GM23338 (cell line): ENCODE measurements around the gene CDH4. TPM values are rescaled to one million over a fixed set of nuclear protein-coding genes. Genes with fewer than 3 reads are reported as not detected.

Experiments
- ATAC-seq: fragments of 200-7000 bp; cut with Tn5 transposase; 3 replicates; pipeline ENCODE4 v1.9.1; 2020
- DNase-seq: peaks from one replicate; pipeline ENCODE4 v3.0.0-alpha.2; 2015; ENCODE audit warnings: low spot score
- H2AFZ ChIP-seq: fragments of 200-600 bp; sonication (generic); 2 replicates; pipeline ENCODE4 v1.8.0; 2016; ENCODE audit warnings: antibody characterized with exemption, mild to moderate bottlenecking, moderate library complexity
- H3F3A ChIP-seq: fragments of 200-600 bp; sonication (generic); replicated peaks from 2 replicates; pipeline ENCODE4 v1.8.0; 2017; ENCODE audit warnings: antibody characterized with exemption, mixed run types, low read depth
- H3K27ac ChIP-seq: fragments of 200-600 bp; sonication (generic); 2 replicates; pipeline ENCODE4 v1.6.1; 2016; ENCODE audit warnings: low read depth
- H3K27me3 ChIP-seq: fragments of 200-600 bp; sonication (generic); 2 replicates; pipeline ENCODE4 v1.8.0; 2016; ENCODE audit warnings: mild to moderate bottlenecking, mixed run types, moderate library complexity; ENCODE audit not compliant: insufficient read depth
- H3K36me3 ChIP-seq: fragments of 200-600 bp; sonication (generic); 2 replicates; pipeline ENCODE4 v1.8.0; 2016; ENCODE audit warnings: mild to moderate bottlenecking; ENCODE audit not compliant: insufficient read depth
- H3K4me1 ChIP-seq: fragments of 200-600 bp; sonication (generic); 2 replicates; pipeline ENCODE4 v1.8.0; 2016; ENCODE audit warnings: mild to moderate bottlenecking, moderate library complexity; ENCODE audit not compliant: insufficient read depth
- H3K4me2 ChIP-seq: fragments of 200-600 bp; sonication (generic); 2 replicates; pipeline ENCODE4 v1.7.1; 2017; ENCODE audit warnings: mixed run types
- H3K4me3 ChIP-seq: fragments of 200-600 bp; sonication (generic); 2 replicates; pipeline ENCODE4 v1.6.1; 2016; ENCODE audit warnings: mixed run types
- H3K79me2 ChIP-seq: fragments of 200-600 bp; sonication (generic); replicated peaks from 2 replicates; pipeline ENCODE4 v1.8.0; 2017; ENCODE audit warnings: mild to moderate bottlenecking; ENCODE audit not compliant: insufficient read depth
- H3K9me2 ChIP-seq: fragments of 200-600 bp; sonication (generic); 2 replicates; pipeline ENCODE4 v1.8.0; 2017; ENCODE audit not compliant: insufficient read depth
- H4K20me1 ChIP-seq: fragments of 200-600 bp; sonication (generic); replicated peaks from 2 replicates; pipeline ENCODE4 v1.8.0; 2017; ENCODE audit warnings: mild to moderate bottlenecking; ENCODE audit not compliant: insufficient read depth
- H3K27ac Mint-ChIP-seq: 2 replicates; pipeline ENCODE4 v1.8.0; 2020; ENCODE audit warnings: inconsistent platforms, mild to moderate bottlenecking, moderate library complexity, mixed read lengths
- H3K27me3 Mint-ChIP-seq: 3 replicates; pipeline ENCODE4 v1.8.0; 2022; ENCODE audit warnings: low read depth, mild to moderate bottlenecking, moderate library complexity, mixed read lengths, inconsistent platforms; ENCODE audit not compliant: insufficient read depth, poor library complexity
- H3K36me3 Mint-ChIP-seq: 3 replicates; pipeline ENCODE4 v1.8.0; 2021; ENCODE audit warnings: low read depth, mild to moderate bottlenecking, inconsistent platforms, moderate library complexity, mixed read lengths
- H3K4me1 Mint-ChIP-seq: 3 replicates; pipeline ENCODE4 v1.8.0; 2020; ENCODE audit warnings: mild to moderate bottlenecking, inconsistent platforms, mixed read lengths
- H3K4me3 Mint-ChIP-seq: 3 replicates; pipeline ENCODE4 v1.8.0; 2021; ENCODE audit warnings: moderate library complexity, mild to moderate bottlenecking, inconsistent platforms, mixed read lengths
- H3K9me3 Mint-ChIP-seq: 3 replicates; pipeline ENCODE4 v1.8.0; 2020; ENCODE audit warnings: moderate library complexity, mild to moderate bottlenecking, inconsistent platforms, mixed read lengths
- CREB1 ChIP-seq: fragments of 250-450 bp; sonication (Bioruptor Pico); IDR thresholded peaks from 2 replicates; pipeline ENCODE4 v1.5.0; 2020; ENCODE audit warnings: low read depth, mild to moderate bottlenecking, moderate library complexity
- EZH2 ChIP-seq: fragments of 200-600 bp; sonication (generic); IDR thresholded peaks from one replicate; pipeline ENCODE4 v1.8.0; 2017; ENCODE audit warnings: antibody characterized with exemption, mild to moderate bottlenecking, low read depth; ENCODE audit not compliant: unreplicated experiment
- EZH2phosphoT487 ChIP-seq: fragments of 200-600 bp; sonication (generic); IDR thresholded peaks from one replicate; pipeline ENCODE4 v1.8.1; 2018; ENCODE audit warnings: antibody characterized with exemption; ENCODE audit not compliant: unreplicated experiment
- JUNB ChIP-seq: IDR thresholded peaks from one replicate; pipeline ENCODE4 v1.6.1; 2016; ENCODE audit warnings: antibody characterized with exemption; ENCODE audit not compliant: unreplicated experiment
- NANOG ChIP-seq: IDR thresholded peaks from 2 replicates; pipeline ENCODE4 v1.6.1; 2016; ENCODE audit warnings: antibody characterized with exemption, borderline replicate concordance
- POLR2AphosphoS5 ChIP-seq: IDR thresholded peaks from 2 replicates; pipeline ENCODE4 v1.6.1; 2016; ENCODE audit warnings: antibody characterized with exemption, low read depth
- REST ChIP-seq: IDR thresholded peaks from one replicate; pipeline ENCODE4 v1.6.1; 2018; ENCODE audit warnings: antibody characterized with exemption; ENCODE audit not compliant: unreplicated experiment
- STAT1 ChIP-seq: IDR thresholded peaks from one replicate; pipeline ENCODE4 v1.6.1; 2016; ENCODE audit warnings: antibody characterized with exemption; ENCODE audit not compliant: unreplicated experiment
- ZNF114 ChIP-seq: fragments of 250-450 bp; sonication (Bioruptor Pico); IDR thresholded peaks from 2 replicates; pipeline ENCODE4 v1.5.0; 2020; ENCODE audit warnings: mild to moderate bottlenecking, moderate library complexity
- ZNF331 ChIP-seq: fragments of 250-450 bp; sonication (Bioruptor Pico); IDR thresholded peaks from 2 replicates; pipeline ENCODE4 v1.5.0; 2020; ENCODE audit warnings: low read depth, mild to moderate bottlenecking, moderate library complexity
- ZNF462 ChIP-seq: fragments of 250-450 bp; sonication (Bioruptor Pico); IDR thresholded peaks from 2 replicates; pipeline ENCODE4 v1.5.0; 2020; ENCODE audit warnings: mild to moderate bottlenecking, moderate library complexity
- polyA plus RNA-seq: library from polyadenylated mRNA; unstranded; fragments of >200 nt; fragmentation: Nextera tagmentation; extraction: Ambion mirVana; gene quantifications from 2 replicates; pipeline ENCODE4 v1.2.1, GENCODE V29; 2016
- total RNA-seq: library from RNA; depleted of rRNA; stranded (reverse); fragments of >200 nt; shearing (Covaris generic); gene quantifications from 2 replicates; pipeline ENCODE4 v1.2.3, GENCODE V29; 2014
- TF ChIP-seq, protein P1 (sequence below), 2 experiments: fragments of 200-600 bp in 1 of 2; sonication (generic) in 1 of 2; conservative IDR thresholded peaks; 2 replicates each; pipeline versions ENCODE4 v1.5.1 to v1.6.1; 2016 to 2017; ENCODE audit warnings: antibody characterized with exemption in 2 of 2, low read depth in 2 of 2, mild to moderate bottlenecking in 2 of 2, moderate library complexity in 1 of 2
- TF ChIP-seq, protein P2 (sequence below): IDR thresholded peaks from 2 replicates; pipeline ENCODE4 v1.6.1; 2016; ENCODE audit warnings: antibody characterized with exemption

The CDH4 gene
- total and polyA plus RNA-seq, 2 experiments from 2014 or later = 1.2 to 4.2 TPM

DNA sequence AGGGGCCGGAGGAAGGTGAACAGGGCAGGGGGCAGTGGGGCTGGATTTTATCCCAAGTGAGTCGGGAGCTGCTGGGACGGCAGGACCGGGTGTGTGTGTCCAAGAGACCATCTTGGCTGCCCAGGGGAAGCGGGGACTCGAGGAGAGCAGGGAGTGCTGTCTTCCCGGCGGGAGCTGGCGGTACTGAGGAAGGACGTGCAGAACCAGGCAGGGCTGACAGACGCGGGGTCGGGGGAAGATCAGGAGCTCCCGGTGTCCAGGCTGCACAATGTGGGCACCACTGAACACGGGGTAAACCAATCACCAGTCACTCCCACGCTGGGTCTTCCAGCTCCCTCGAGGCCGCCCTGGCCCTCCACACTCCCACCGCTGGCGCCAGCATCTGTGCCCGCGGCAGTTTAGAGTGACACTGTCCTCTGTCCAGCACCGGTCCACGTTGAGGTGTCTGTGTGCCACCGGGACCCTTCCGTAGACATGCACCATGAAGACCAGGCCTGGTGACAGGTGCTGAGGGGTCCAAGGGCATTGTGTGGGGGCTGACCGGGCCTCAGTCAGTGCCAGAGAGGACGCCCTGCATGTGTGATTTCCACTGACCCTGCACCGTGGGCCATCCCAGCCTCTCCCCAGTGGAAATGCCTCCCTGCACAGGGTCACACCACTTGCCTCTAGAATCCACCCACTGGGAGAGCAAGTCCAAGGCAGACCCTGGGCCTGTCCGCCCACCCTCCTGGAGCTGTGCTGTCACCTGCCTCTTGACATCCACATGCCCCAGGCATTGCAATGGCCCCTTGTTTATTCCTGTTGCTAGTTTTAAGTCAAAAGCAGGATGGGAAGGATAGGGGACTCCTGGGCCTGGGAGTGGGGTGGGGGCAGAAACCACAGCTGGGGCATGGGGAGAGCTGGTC lies 411.7 kb downstream of the CDH4 start:
- peaks cover 24% of the 10 kb centered on the region for H3K27me3 Mint-ChIP-seq
- H2AFZ ChIP-seq = no peak overlapping the region
- H3K9me3 Mint-ChIP-seq = no peaks in the 10 kb centered on the region; the same call in 2 of the 3 replicates
- H3K79me2 ChIP-seq = no peaks in the 10 kb centered on the region
- H3K4me1 Mint-ChIP-seq = peaks cover 2% of the 10 kb centered on the region; the same call in 1 of the 3 replicates
- H3F3A ChIP-seq = no peaks in the 10 kb centered on the region
- H3K27me3 ChIP-seq = no peaks in the 10 kb centered on the region
- H3K27ac ChIP-seq = no peak overlapping the region
- no peaks in the 10 kb centered on the region for H4K20me1 ChIP-seq
- no peak for DNase-seq
- TF ChIP-seq, protein P1, sequence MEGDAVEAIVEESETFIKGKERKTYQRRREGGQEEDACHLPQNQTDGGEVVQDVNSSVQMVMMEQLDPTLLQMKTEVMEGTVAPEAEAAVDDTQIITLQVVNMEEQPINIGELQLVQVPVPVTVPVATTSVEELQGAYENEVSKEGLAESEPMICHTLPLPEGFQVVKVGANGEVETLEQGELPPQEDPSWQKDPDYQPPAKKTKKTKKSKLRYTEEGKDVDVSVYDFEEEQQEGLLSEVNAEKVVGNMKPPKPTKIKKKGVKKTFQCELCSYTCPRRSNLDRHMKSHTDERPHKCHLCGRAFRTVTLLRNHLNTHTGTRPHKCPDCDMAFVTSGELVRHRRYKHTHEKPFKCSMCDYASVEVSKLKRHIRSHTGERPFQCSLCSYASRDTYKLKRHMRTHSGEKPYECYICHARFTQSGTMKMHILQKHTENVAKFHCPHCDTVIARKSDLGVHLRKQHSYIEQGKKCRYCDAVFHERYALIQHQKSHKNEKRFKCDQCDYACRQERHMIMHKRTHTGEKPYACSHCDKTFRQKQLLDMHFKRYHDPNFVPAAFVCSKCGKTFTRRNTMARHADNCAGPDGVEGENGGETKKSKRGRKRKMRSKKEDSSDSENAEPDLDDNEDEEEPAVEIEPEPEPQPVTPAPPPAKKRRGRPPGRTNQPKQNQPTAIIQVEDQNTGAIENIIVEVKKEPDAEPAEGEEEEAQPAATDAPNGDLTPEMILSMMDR (conservative IDR thresholded peaks at IDR 0.05; ENCODE audit: low read depth in 2 of 2) = no peak
- TF ChIP-seq STAT1 (no peak), ZNF114 (CRISPR knock-in tag) (no peak), ZNF462 (CRISPR knock-in tag) (no peak), EZH2phosphoT487 (no peak), EZH2 (no peak), CREB1 (CRISPR knock-in tag) (no peak), REST (no peak), JUNB (no peak), ZNF331 (CRISPR knock-in tag) (no peak), POLR2AphosphoS5 (no peak), NANOG (no peak)
- TF ChIP-seq, protein P2, sequence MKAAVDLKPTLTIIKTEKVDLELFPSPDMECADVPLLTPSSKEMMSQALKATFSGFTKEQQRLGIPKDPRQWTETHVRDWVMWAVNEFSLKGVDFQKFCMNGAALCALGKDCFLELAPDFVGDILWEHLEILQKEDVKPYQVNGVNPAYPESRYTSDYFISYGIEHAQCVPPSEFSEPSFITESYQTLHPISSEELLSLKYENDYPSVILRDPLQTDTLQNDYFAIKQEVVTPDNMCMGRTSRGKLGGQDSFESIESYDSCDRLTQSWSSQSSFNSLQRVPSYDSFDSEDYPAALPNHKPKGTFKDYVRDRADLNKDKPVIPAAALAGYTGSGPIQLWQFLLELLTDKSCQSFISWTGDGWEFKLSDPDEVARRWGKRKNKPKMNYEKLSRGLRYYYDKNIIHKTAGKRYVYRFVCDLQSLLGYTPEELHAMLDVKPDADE = no peak
- no peaks in the 10 kb centered on the region for H3K9me2 ChIP-seq
- no peaks in the 10 kb centered on the region for H3K36me3 ChIP-seq
- no peaks in the 10 kb centered on the region for H3K36me3 Mint-ChIP-seq
- no peak overlapping the region for H3K4me2 ChIP-seq
- H3K4me1 ChIP-seq = no peaks in the 10 kb centered on the region
- H3K27ac Mint-ChIP-seq = no peak overlapping the region
- ATAC-seq = no peak
- no peak overlapping the region for H3K4me3 ChIP-seq
- H3K4me3 Mint-ChIP-seq = no peak overlapping the region
